Stimulated activated CD8-positive, alpha-beta memory T cell treated with anti-CD3 and anti-CD28 coated beads, Interleukin-7, amount 100 ng/mL, for 4 hours (primary cell): ENCODE measurements around the gene OSGIN1.

Source experiments
- DNase-seq, 2 donors: peaks; one replicate each; pipeline ENCODE4 v3.0.0-alpha.2; 2020; ENCODE audit warnings: low read depth in 2 of 2

Gene OSGIN1

DNA sequence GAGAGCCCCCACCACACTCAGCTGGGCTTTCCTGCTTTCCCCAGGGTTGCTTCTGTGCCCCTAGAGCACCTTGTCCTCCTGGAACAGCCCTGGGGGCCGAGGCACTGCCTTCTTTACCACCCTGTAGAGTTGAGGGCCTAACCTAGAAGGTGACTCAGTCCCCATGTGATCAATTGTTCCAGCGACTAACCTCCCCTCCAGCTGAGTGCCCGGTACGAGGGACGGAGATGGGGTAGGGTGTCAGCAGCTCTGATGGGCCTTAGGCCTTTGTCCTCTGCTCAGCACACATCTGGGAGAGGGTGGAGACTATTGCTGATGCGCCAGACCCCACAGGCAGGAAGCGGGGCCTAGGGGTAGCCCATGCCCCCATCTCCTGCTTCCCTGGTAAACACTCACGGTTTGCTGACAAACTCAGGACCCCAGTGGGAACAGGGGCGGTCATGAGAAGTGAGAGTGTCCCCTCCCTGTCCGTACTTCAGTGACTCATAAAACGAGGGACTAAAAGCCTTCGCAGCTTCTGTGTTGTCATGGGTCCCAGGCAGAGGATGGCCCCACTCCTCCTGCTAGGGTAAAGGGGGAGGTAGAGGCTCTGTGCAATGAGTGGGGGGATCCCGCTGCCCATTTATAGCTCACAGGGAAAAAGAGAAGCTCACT is 48.1 kb downstream of the OSGIN1 start:
- no peak for DNase-seq

DNA sequence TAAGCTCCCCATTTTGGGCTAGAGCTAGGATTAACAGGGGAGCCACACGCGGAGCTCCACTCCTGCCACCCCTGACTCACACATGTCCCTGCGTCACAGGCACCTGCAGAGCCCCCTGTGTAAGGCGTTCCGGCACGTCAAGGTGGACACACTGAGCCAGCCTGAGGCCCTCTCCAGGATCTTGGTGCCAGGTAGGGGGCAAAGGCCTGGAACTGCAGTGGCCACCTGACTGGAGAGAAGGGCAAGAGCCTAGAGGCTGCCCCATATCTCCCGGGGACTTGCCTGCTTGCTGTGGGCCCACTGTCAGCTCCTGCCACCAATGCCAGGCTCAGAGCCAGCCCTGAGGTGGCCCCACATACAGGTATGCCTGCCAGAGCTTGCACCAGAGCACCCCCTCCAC is 48.7 kb downstream of the OSGIN1 start:
- no peak for DNase-seq

- DNase-seq, result no peak
These were observed 50.0 kb downstream of the OSGIN1 start for GRCh38 chr16:84003038-84003437.

DNA sequence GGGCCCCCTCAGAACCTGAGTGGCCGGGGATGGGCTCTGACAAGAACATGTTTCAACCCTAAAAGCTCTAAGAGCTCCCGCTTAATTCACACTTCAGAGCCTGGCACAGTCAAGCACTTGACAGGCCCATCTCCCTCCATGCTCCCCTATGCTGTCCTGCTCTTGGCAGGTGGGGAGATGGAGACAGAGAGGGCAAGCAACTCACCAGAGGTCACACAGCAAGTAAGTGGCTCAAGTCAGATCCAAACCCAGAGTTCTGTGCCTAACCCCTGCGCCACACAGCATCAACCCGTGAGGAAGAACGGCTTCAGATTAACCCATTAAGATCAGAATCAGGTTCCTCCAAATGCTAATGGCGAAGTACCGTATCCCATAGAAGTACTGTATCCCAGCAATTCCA is 51.4 kb downstream of the OSGIN1 start:
- no peak for DNase-seq

DNA sequence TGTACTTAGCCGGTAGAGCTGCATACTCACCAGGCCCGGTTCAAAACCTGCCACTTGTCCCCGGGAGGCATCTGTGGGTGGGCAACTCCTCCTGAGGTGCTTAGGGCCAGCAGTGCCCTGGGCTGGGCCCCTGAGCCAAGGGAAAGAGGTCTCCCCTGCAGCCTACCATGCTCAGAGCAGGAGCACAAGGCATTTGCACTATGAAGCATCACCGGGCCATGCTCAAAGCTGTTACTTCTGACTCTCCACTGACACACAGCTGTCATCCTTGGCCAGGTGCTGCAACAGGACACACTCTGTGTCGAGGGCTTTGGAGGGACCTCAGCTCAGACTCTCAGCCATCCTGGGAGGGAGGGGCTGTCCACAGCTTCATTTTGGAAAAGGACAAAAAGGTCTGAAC is 52.4 kb downstream of the OSGIN1 start:
- DNase-seq, result no peak

DNA sequence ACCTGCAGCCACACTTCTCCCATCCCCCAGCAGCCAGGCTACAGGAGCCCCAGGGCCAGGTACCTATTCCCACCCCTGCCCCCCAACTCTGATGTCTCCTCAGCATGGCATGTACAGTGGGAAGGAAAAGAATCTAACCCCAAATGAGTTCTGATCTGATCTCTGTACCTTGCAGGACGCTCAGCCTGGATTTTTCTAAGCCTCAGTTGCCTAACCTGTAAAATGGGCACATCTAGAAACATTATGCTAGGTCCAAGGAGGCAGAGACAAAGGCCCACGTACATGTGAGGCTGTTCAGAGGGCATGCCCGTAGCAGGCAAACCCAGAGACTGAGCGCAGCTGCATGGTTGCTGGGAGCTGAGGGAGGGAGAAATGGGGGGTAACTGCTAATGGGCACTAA is 54.5 kb downstream of the OSGIN1 start:
- DNase-seq, result no peak

GRCh38 chr16:84007965-84008364 is 54.9 kb downstream of the OSGIN1 start:
- DNase-seq, result no peak

GRCh38 chr16:84009282-84009681 is 56.2 kb downstream of the OSGIN1 start:
- no peak for DNase-seq

GRCh38 chr16:84013787-84014569 is 60.9 kb downstream of the OSGIN1 start:
- peak; percentile 5 to 8 for DNase-seq

DNA sequence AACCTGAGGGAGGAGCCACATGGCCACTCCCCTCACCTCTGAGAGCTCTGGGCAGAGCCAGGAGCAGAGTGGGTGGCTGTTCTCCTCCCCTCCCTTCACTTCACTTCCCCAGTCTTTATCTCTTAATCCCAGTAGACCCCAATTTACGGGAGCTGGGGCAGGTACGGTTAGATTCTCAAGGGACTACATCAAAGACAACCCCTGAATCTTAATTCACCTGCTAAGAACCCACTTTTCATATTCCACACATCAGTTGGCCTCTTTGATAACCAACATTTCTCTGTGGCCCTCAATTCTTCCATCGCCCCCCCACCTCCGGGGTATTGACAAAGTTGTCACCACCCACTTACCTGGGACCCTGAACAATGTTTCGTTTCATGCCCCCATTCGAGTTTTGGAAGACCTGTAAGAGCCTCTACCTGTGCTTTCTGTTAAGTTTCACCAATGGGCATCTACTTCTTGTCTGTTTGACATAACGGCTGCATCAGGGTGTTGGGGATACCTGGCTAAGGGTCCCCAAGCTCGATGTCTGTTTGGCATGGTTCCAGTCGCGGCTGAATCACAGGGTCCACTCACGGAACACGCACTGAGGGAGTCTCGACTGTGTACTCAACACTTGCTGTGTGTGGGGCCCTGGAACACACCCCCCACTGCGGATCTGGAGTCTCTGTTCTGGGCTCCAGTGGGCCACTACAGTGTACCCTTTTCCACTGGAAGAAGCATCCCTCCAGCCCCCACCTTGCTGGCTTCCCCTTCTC is 61.7 kb downstream of the OSGIN1 start:
- DNase-seq, result no peak

DNA sequence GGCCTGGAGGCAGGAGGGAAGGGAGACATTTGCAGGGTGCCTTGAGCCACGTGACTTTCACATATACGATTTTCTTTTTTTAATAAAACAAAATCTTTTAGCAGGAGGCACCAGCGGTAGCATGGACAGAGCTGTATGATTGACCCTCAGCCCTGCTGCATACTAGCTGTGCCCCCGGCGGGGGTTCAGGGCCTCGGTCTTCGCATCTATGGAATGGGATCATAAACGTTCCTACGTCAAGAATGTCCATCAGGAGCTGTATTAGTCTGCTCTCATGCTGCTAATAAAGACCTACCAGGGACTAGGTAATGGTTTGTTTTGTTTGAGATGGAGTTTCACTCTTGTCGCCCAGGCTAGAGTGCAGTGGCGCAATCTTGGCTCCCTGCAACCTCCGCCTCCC is 62.4 kb downstream of the OSGIN1 start:
- no peak for DNase-seq
